K562 (cell line): Measurements from ENCODE around the gene NDUFV3. TPM values are rescaled to one million over a fixed set of nuclear protein-coding genes. Genes with fewer than 3 reads are reported as not detected.
"Not testable (repeated sequence)": the region's sequence is repeated elsewhere in the genome, so short reads cannot be mapped to it uniquely, and the experiment has no call there.

Experiments used
- ATAC-seq: fragments of 200-7000 bp; cut with Tn5 transposase; 3 replicates; pipeline ENCODE4 v1.9.1; 2020; ENCODE audit warnings: moderate library complexity
- BruUV-seq: library from RNA; stranded (reverse); fragments of 400-500 nt; replicated peaks from 2 replicates; lab custom pipeline; 2021; lab: Mats Ljungman, UMichigan
- CTCF ChIA-PET: fragments of 300-600 bp; formaldehyde crosslinking; extraction: SDS; loops from one replicate; lab custom pipeline; 2021; ENCODE audit warnings: low intra/inter-chr PET ratio; lab: Yijun Ruan, JAX
- POLR2A ChIA-PET: fragments of 300-600, 350-650 bp; sonication (Branson Sonifier 250); formaldehyde crosslinking; extraction: SDS; loops from one replicate; lab custom pipeline; 2021; ENCODE audit warnings: antibody characterized with exemption, inconsistent platforms; lab: Yijun Ruan, JAX
- DNase-seq, 4 experiments: peaks; one replicate each; pipeline versions ENCODE4 v3.0.0 to v3.0.0-alpha.2; 2011 to 2018; ENCODE audit warnings: low spot score in 3 of 4, mixed read lengths in 3 of 4; ENCODE audit errors: extremely low read depth in 1 of 4
- FAIRE-seq: peaks from 2 replicates; lab custom pipeline; 2011; peaks lifted over from hg19 to GRCh38; lab: Jason Lieb, UNC
- H2AFZ ChIP-seq: 2 replicates; pipeline ENCODE4 v1.6.0; 2011; ENCODE audit warnings: low read depth, low read length, control low read depth, inconsistent platforms
- H3K27ac ChIP-seq: fragments of 200-600 bp; 3 replicates; pipeline ENCODE4 v1.8.0; 2011; ENCODE audit warnings: low read depth, mild to moderate bottlenecking, control low read depth, inconsistent platforms, low read length, moderate library complexity, mixed read lengths; ENCODE audit errors: extremely low read depth
- H3K27me3 ChIP-seq, 2 experiments: fragments of 300-600 bp in 1 of 2; 2 replicates in 1 of 2; 3 replicates in 1 of 2; pipeline versions ENCODE4 v1.6.0 to v1.8.0; 2011; ENCODE audit warnings: inconsistent platforms in 2 of 2, low read length in 2 of 2, mild to moderate bottlenecking in 1 of 2, mixed read lengths in 1 of 2, moderate library complexity in 1 of 2; ENCODE audit not compliant: control insufficient read depth in 2 of 2, insufficient read depth in 2 of 2
- H3K36me3 ChIP-seq: fragments of 300-600 bp; 3 replicates; pipeline ENCODE4 v1.8.0; 2011; ENCODE audit warnings: mild to moderate bottlenecking, low read length, inconsistent platforms; ENCODE audit not compliant: control insufficient read depth, insufficient read depth
- H3K4me1 ChIP-seq, 2 experiments: fragments of 200-600 bp in 1 of 2; replicated peaks in 1 of 2; 2 replicates in 1 of 2; 3 replicates in 1 of 2; pipeline versions ENCODE4 v1.5.1 to v1.8.0; 2011; ENCODE audit warnings: inconsistent platforms in 2 of 2, low read length in 2 of 2, mild to moderate bottlenecking in 1 of 2, mixed read lengths in 1 of 2, moderate library complexity in 1 of 2; ENCODE audit not compliant: control insufficient read depth in 2 of 2, insufficient read depth in 2 of 2
- H3K4me2 ChIP-seq: 2 replicates; pipeline ENCODE4 v1.6.1; 2011; ENCODE audit warnings: low read length, control low read depth, inconsistent platforms, mixed read lengths; ENCODE audit not compliant: insufficient read depth
- H3K4me3 ChIP-seq: fragments of 200-600 bp; sonication (generic), shearing (Covaris generic); 2 replicates; pipeline ENCODE4 v1.5.1; 2016; ENCODE audit warnings: control low read depth, inconsistent platforms
- H3K79me2 ChIP-seq: fragments of 200-600 bp; 3 replicates; pipeline ENCODE4 v1.8.0; 2011; ENCODE audit warnings: low read length, inconsistent platforms; ENCODE audit not compliant: control insufficient read depth, insufficient read depth
- H3K9ac ChIP-seq, 2 experiments: 2 replicates each; pipeline versions ENCODE4 v1.6.0 to v1.6.1; 2011; ENCODE audit warnings: low read depth in 2 of 2, low read length in 2 of 2, control low read depth in 1 of 2, inconsistent platforms in 1 of 2, mild to moderate bottlenecking in 1 of 2, mixed read lengths in 1 of 2; ENCODE audit not compliant: insufficient read depth in 1 of 2
- H3K9me1 ChIP-seq: one replicate; pipeline ENCODE4 v1.6.0; 2011; ENCODE audit warnings: inconsistent platforms, mild to moderate bottlenecking, low read length, moderate library complexity; ENCODE audit not compliant: control insufficient read depth, insufficient read depth
- H3K9me3 ChIP-seq: replicated peaks from 2 replicates; pipeline ENCODE4 v1.5.1; 2011; ENCODE audit warnings: low read depth, low read length, inconsistent platforms; ENCODE audit not compliant: control insufficient read depth, insufficient read depth
- H4K20me1 ChIP-seq: replicated peaks from 2 replicates; pipeline ENCODE4 v1.6.1; 2011; ENCODE audit warnings: low read length, inconsistent platforms, mixed read lengths; ENCODE audit not compliant: control insufficient read depth, insufficient read depth
- POLR2G ChIP-seq: fragments of 200-400 bp; formaldehyde crosslinking; IDR thresholded peaks from 2 replicates; pipeline ENCODE4 v1.6.1; 2017; ENCODE audit warnings: low read depth, mild to moderate bottlenecking, antibody characterized with exemption, low read length, moderate library complexity
- PRDM10 ChIP-seq: fragments of 450-650 bp; IDR thresholded peaks from 2 replicates; pipeline ENCODE4 v1.6.1; 2018; ENCODE audit not compliant: partially characterized antibody
- RBFOX2 ChIP-seq: fragments of 200-400 bp; formaldehyde crosslinking; IDR thresholded peaks from 2 replicates; pipeline ENCODE4 v1.6.1; 2017; ENCODE audit warnings: low read depth, mild to moderate bottlenecking, low read length, moderate library complexity
- SMC3 ChIP-seq: conservative IDR thresholded peaks from 2 replicates; pipeline ENCODE4 v1.6.1; 2011; ENCODE audit warnings: low read depth, low read length, improper control_type of control experiment; ENCODE audit not compliant: insufficient read depth
- WGBS: fragments of 100-300 bp; shearing (Covaris generic); methylation state at CpG from one replicate; pipeline ENCODE4 v1.1.6; 2016; ENCODE audit warnings: low coverage, mixed read lengths; ENCODE audit not compliant: insufficient coverage; ENCODE audit errors: missing lambda C conversion rate; 5-methylcytosine and 5-hydroxymethylcytosine counted together
- in situ Hi-C: fragments of 300-500 bp; cut with MboI; formaldehyde crosslinking; loops from 4 replicates; pipeline ENCODE4 v1.15.0; 2018; ENCODE audit warnings: inconsistent platforms, mixed read lengths
- intact Hi-C: fragments of 100-400 bp; cut with micrococcal nuclease; formaldehyde crosslinking; loops from 2 replicates; pipeline ENCODE4 v1.14.2; 2022
- polyA plus RNA-seq, 8 experiments: library from polyadenylated mRNA; depleted of rRNA in 4 of 8; stranded (reverse) in 5 of 8; unstranded in 3 of 8; fragments of >200 nt; fragmentation: Nextera tagmentation in 2 of 8; fragmentation: Illumina TruSeq in 1 of 8; extraction: Ambion mirVana in 2 of 8; extraction: Trizol in 1 of 8; gene quantifications; 2 replicates each; pipeline versions ENCODE4 v1.2.1 to v1.2.3, GENCODE V29; 2011 to 2014; ENCODE audit warnings: inconsistent platforms in 1 of 8, missing spikeins in 1 of 8
- total RNA-seq, 7 experiments: library from RNA; depleted of rRNA in 6 of 7; stranded (reverse); fragments of >200 nt in 6 of 7; fragmentation: Illumina TruSeq in 2 of 7; extraction: Trizol in 2 of 7; gene quantifications; 2 replicates each; pipeline versions ENCODE4 v1.2.1 to v1.2.3, GENCODE V29; 2011 to 2021; ENCODE audit warnings: low replicate concordance in 1 of 7
- TF ChIP-seq, protein P1 (sequence below): sonication (generic); formaldehyde crosslinking; IDR thresholded peaks from 2 replicates; pipeline ENCODE4 v1.8.1; 2023; ENCODE audit warnings: mild to moderate bottlenecking, missing genetic modification reagents

The NDUFV3 gene
- total and polyA plus RNA-seq, 9 of the 15 experiments (the other 6 are each of a cell fraction or from before 2014, with no cell fraction given) = 19.1 to 87.8 (median 74.3) TPM

GRCh38 chr21:42925114-42925926 is 32.2 kb downstream of the NDUFV3 start, which contains the start of gene ERVH48-1:
Gene ERVH48-1, minus strand, starts transcription at chr21:42925630. Its CDS starts 6,624 bp downstream, at chr21:42919006.
- no peaks in the 10 kb centered on the region for H3K36me3 ChIP-seq
- peaks cover 41 to 42% of the 10 kb centered on the region in 2 experiments for H3K4me1 ChIP-seq
- ChIA-PET CTCF (no interaction called here), POLR2A (interaction anchor here (0.6 to 1.4 kb wide), 3 partner anchors 52 to 836 kb away, joined by 3 to 4 read pairs (median 3); no protein-coding TSS in a partner anchor)
- peak within 1 kb of the TSS; percentile 57 to 58 for H3K9ac ChIP-seq
- peak within 1 kb of the TSS; percentile 96 for H2AFZ ChIP-seq
- H3K27me3 ChIP-seq = no peaks in the 10 kb centered on the region
- DNase-seq (peak in 1 of 4 experiments; percentile 53), FAIRE-seq (no peak), ATAC-seq (peak; percentile 8; the same call in 1 of the 3 replicates)
- H3K4me3 ChIP-seq = no peak within 1 kb of the TSS
- no TSS peak for BruUV-seq
- no peaks in the 10 kb centered on the region for H3K9me3 ChIP-seq
- H3K79me2 ChIP-seq = no peaks in the 10 kb centered on the region
- 0 out of 2 replicates have a peak, but pooled peaks have one; percentile 21 for TF ChIP-seq POLR2G
- peak; percentile 79 for TF ChIP-seq PRDM10
- TF ChIP-seq, protein P1, sequence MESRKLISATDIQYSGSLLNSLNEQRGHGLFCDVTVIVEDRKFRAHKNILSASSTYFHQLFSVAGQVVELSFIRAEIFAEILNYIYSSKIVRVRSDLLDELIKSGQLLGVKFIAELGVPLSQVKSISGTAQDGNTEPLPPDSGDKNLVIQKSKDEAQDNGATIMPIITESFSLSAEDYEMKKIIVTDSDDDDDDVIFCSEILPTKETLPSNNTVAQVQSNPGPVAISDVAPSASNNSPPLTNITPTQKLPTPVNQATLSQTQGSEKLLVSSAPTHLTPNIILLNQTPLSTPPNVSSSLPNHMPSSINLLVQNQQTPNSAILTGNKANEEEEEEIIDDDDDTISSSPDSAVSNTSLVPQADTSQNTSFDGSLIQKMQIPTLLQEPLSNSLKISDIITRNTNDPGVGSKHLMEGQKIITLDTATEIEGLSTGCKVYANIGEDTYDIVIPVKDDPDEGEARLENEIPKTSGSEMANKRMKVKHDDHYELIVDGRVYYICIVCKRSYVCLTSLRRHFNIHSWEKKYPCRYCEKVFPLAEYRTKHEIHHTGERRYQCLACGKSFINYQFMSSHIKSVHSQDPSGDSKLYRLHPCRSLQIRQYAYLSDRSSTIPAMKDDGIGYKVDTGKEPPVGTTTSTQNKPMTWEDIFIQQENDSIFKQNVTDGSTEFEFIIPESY = peak; percentile 38; the same call in 1 of the 2 replicates
- TF ChIP-seq RBFOX2 = peak; percentile 52; the same call in 1 of the 2 replicates
- no peak for TF ChIP-seq SMC3
- in situ Hi-C loops (no loop called here), intact Hi-C loops (loop anchor here (2.0 kb wide), 1 partner anchor 49 kb away; the partner anchor contains the start of gene PKNOX1)
- no peak within 1 kb of the TSS; the same call in 1 of the 2 replicates for H3K4me2 ChIP-seq
- peak within 1 kb of the TSS; percentile 79 for H3K27ac ChIP-seq
- H4K20me1 ChIP-seq = no peaks in the 10 kb centered on the region
- 83% methylated on average over 29 of the region's 29 CpGs for WGBS
- H3K9me1 ChIP-seq = no peaks in the 10 kb centered on the region

DNA sequence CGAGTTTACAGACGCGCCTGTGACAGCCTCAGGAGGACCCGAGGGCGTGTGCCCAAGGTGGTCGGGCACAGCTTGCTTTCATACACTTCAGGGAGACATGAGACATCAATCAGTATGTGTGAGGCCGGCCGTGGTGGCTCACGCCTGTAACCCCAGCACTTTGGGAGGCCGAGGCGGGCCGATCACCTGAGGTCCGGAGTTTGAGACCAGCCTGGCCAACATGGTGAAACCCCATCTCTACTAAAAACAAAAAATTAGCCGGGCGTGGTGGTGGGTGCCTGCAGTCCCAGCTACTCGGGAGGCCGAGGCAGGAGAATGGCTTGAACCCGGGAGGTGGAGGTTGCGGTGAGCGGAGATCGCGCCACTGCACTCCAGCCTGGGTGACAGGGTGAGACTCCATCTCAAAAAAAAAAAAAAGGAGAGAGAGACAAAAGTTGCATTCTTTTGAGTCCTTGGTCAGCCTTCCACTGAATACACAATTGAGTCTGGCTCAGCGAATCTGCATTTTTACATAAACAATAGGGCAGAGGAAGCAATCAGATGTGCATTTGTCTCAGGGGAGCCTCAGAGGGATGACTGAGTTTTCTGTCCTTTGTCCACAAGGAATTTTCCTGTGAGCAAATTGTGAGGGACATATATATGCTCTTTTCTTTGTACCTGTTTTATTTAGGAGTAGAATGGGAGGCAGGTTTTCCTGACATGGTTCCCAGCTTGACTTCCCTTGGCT is 34.5 kb downstream of the NDUFV3 start:
- H3K9ac ChIP-seq, H3K27me3 ChIP-seq, H3K36me3 ChIP-seq, FAIRE-seq, BruUV-seq, H3K79me2 ChIP-seq, CTCF ChIA-PET, H3K9me3 ChIP-seq, intact Hi-C loops, in situ Hi-C loops, H3K4me3 ChIP-seq, H2AFZ ChIP-seq, ATAC-seq, H3K4me2 ChIP-seq, H3K27ac ChIP-seq, H3K9me1 ChIP-seq, H4K20me1 ChIP-seq, DNase-seq: not testable (repeated sequence)
- POLR2A ChIA-PET = interaction anchor here (0.8 kb wide), 2 partner anchors 9 to 54 kb away, joined by 3 to 4 read pairs; no protein-coding TSS in a partner anchor
- peaks cover 38 to 44% of the 10 kb centered on the region in 2 experiments for H3K4me1 ChIP-seq
- WGBS = 83% methylated on average over 21 of the region's 23 CpGs
